SU-DHL-6 (cell line): ENCODE results near the gene ZNF821.

Source experiments
- H2AFZ ChIP-seq: fragments of 200-600 bp; sonication (generic); 2 replicates; pipeline ENCODE4 v1.6.1; 2014; ENCODE audit warnings: low read depth, mild to moderate bottlenecking, moderate library complexity, mixed read lengths, antibody characterized with exemption, low read length; ENCODE audit not compliant: severe bottlenecking
- H3F3A ChIP-seq: fragments of 200-600 bp; shearing (Covaris generic); 2 replicates; pipeline ENCODE4 v1.6.0; 2016; ENCODE audit warnings: antibody characterized with exemption, mild to moderate bottlenecking; ENCODE audit not compliant: insufficient read depth
- H3K27ac ChIP-seq: fragments of 200-600 bp; sonication (generic); 2 replicates; pipeline ENCODE4 v1.5.1; 2016; ENCODE audit warnings: low read depth, mild to moderate bottlenecking, low read length, moderate library complexity, mixed read lengths
- H3K27me3 ChIP-seq: fragments of 200-600 bp; sonication (generic), shearing (Covaris generic); 2 replicates; pipeline ENCODE4 v1.6.0; 2014; ENCODE audit warnings: mild to moderate bottlenecking, low read length
- H3K36me3 ChIP-seq: fragments of 200-600 bp; sonication (generic); 2 replicates; pipeline ENCODE4 v1.6.1; 2014; ENCODE audit warnings: mild to moderate bottlenecking, low read length, mixed read lengths
- H3K4me2 ChIP-seq: fragments of 300-600, 200-600 bp; shearing (Covaris generic), sonication (generic); 2 replicates; pipeline ENCODE4 v1.6.0; 2014; ENCODE audit warnings: low read length, low read depth, mild to moderate bottlenecking; ENCODE audit not compliant: poor library complexity, severe bottlenecking
- H3K4me3 ChIP-seq: fragments of 200-600 bp; sonication (generic); 2 replicates; pipeline ENCODE4 v1.5.1; 2014; ENCODE audit warnings: antibody characterized with exemption, low read length, mild to moderate bottlenecking, mixed read lengths; ENCODE audit not compliant: insufficient read depth, poor library complexity, severe bottlenecking
- H3K79me2 ChIP-seq: fragments of 200-600 bp; sonication (generic); 2 replicates; pipeline ENCODE4 v1.6.1; 2014; ENCODE audit warnings: mild to moderate bottlenecking, low read length, moderate library complexity; ENCODE audit not compliant: insufficient read depth
- H3K9ac ChIP-seq: fragments of 200-600 bp; sonication (generic); 2 replicates; pipeline ENCODE4 v1.7.0; 2014; ENCODE audit warnings: mild to moderate bottlenecking, low read length
- H3K9me2 ChIP-seq: fragments of 200-600 bp; sonication (generic); replicated peaks from 2 replicates; pipeline ENCODE4 v1.6.1; 2014; ENCODE audit warnings: low read length; ENCODE audit not compliant: insufficient read depth
- H3K9me3 ChIP-seq: fragments of 200-600 bp; sonication (generic); 2 replicates; pipeline ENCODE4 v1.6.1; 2014; ENCODE audit warnings: low read length, mixed read lengths; ENCODE audit not compliant: insufficient read depth
- H4K20me1 ChIP-seq: fragments of 200-600 bp; sonication (generic); 2 replicates; pipeline ENCODE4 v1.6.1; 2014; ENCODE audit warnings: low read depth, mild to moderate bottlenecking, antibody characterized with exemption, low read length, moderate library complexity, mixed read lengths
- EZH2phosphoT487 ChIP-seq: fragments of 200-600 bp; sonication (generic), shearing (Covaris generic); conservative IDR thresholded peaks from 2 replicates; pipeline ENCODE4 v1.6.1; 2018; ENCODE audit warnings: mild to moderate bottlenecking, antibody characterized with exemption, low read length, moderate library complexity, mixed read lengths
- TF ChIP-seq, protein P1 (sequence below): fragments of 200-600 bp; sonication (generic); IDR thresholded peaks from one replicate; pipeline ENCODE4 v1.5.1; 2017; ENCODE audit warnings: antibody characterized with exemption, mild to moderate bottlenecking, low read length, moderate library complexity; ENCODE audit not compliant: insufficient read depth, poor library complexity, severe bottlenecking

Gene ZNF821

DNA sequence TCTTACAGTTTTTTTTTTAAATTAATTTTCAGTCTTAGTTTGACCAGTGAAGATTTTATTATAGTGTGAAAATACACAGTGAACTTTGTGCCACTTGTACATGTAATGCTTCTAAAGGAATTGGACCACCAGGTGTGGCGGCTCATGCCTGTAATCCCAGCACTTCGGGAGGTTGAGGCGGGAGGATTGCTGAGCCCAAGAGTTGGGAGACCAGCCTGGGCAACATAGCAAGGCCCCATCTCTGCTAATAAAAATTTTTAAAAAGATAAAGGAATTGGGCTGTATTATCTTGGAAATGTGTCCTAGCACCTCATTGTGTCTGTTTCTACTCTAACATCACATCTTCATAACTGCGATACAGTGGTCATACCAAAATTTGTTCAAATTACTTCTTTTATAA, 15.2 kb upstream of the ZNF821 start:
- Histone ChIP-seq H3K9me3 (no peaks in the 10 kb centered on the region), H4K20me1 (peaks cover 56% of the 10 kb centered on the region), H3K27me3 (no peaks in the 10 kb centered on the region), H3K79me2 (peaks cover 88% of the 10 kb centered on the region), H3F3A (peaks cover 39% of the 10 kb centered on the region; the same call in 1 of the 2 replicates), H2AFZ (no peak overlapping the region), H3K4me2 (peak overlapping the region; percentile 32), H3K36me3 (peaks cover 2% of the 10 kb centered on the region; the same call in 1 of the 2 replicates), H3K27ac (peak overlapping the region; percentile 3; the same call in 1 of the 2 replicates), H3K9me2 (no peaks in the 10 kb centered on the region), H3K4me3 (peak overlapping the region; percentile 7), H3K9ac (no peak overlapping the region)
- TF ChIP-seq, protein P1, sequence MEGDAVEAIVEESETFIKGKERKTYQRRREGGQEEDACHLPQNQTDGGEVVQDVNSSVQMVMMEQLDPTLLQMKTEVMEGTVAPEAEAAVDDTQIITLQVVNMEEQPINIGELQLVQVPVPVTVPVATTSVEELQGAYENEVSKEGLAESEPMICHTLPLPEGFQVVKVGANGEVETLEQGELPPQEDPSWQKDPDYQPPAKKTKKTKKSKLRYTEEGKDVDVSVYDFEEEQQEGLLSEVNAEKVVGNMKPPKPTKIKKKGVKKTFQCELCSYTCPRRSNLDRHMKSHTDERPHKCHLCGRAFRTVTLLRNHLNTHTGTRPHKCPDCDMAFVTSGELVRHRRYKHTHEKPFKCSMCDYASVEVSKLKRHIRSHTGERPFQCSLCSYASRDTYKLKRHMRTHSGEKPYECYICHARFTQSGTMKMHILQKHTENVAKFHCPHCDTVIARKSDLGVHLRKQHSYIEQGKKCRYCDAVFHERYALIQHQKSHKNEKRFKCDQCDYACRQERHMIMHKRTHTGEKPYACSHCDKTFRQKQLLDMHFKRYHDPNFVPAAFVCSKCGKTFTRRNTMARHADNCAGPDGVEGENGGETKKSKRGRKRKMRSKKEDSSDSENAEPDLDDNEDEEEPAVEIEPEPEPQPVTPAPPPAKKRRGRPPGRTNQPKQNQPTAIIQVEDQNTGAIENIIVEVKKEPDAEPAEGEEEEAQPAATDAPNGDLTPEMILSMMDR: no peak
- TF ChIP-seq EZH2phosphoT487: no peak

DNA sequence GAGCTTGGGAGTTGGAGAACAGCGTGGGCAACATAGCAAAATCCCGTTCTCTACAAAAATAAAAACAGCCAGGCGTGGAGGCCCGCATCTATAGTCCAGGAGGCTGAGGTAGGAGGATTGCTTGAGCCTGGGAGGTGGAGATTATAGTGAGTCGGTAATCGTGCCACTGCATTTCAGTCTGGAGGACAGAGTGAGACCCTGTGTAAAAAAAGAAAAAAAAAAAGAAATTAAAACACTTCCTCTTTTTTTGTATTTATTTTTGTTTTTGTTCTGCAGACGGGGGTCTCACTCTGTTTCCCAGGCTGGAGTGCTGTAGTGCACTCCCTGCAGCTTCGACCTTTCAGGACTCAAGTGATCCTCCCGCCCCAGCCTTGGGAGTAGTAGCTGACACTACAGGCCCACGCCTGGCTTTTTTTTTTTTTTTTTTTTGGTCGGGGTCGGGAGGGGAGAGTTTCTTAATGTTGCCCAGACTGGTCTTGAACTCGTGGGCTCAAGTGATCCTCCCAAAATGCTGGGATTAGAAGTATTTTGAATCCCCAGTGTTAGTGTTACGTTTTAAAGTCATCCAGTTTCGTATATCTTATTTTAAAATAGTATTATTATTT, 12.9 kb upstream of the ZNF821 start:
- Histone ChIP-seq H4K20me1 (peaks cover 33% of the 10 kb centered on the region), H3K9me3 (no peaks in the 10 kb centered on the region), H3K9ac (peak overlapping the region; percentile 91), H3K9me2 (no peaks in the 10 kb centered on the region), H3K79me2 (peaks cover 65% of the 10 kb centered on the region), H3K4me2 (peak overlapping the region; percentile 100), H3K27ac (peak overlapping the region; percentile 66), H2AFZ (no peak overlapping the region), H3K27me3 (no peaks in the 10 kb centered on the region), H3K4me3 (peak overlapping the region; percentile 68), H3F3A (peaks cover 30% of the 10 kb centered on the region; the same call in 1 of the 2 replicates), H3K36me3 (0 out of 2 replicates have a peak, but pooled peaks cover 2% of the 10 kb centered on the region)
- TF ChIP-seq EZH2phosphoT487: no peak
- TF ChIP-seq, protein P1: no peak

- no peak for TF ChIP-seq EZH2phosphoT487
- TF ChIP-seq, protein P1: no peak
- Histone ChIP-seq H3K79me2 (peaks cover 55% of the 10 kb centered on the region), H3K4me3 (peak overlapping the region; percentile 68), H3K36me3 (0 out of 2 replicates have a peak, but pooled peaks cover 2% of the 10 kb centered on the region), H3K9me3 (no peaks in the 10 kb centered on the region), H3F3A (peaks cover 33% of the 10 kb centered on the region), H3K9ac (peak overlapping the region; percentile 91), H3K27ac (peak overlapping the region; percentile 66), H3K4me2 (peak overlapping the region; percentile 100), H3K27me3 (no peaks in the 10 kb centered on the region), H3K9me2 (no peaks in the 10 kb centered on the region), H4K20me1 (peaks cover 24% of the 10 kb centered on the region), H2AFZ (peak overlapping the region; percentile 3)
Measured at GRCh38 chr16:71895679-71896365, 11.8 kb upstream of the ZNF821 start.
